G401 (cell line): ENCODE results near the gene NFIX. TPM values are rescaled to one million over a fixed set of nuclear protein-coding genes. Genes with fewer than 3 reads are reported as not detected.

Experiments used
- DNase-seq: peaks from one replicate; pipeline ENCODE4 v3.0.0-alpha.2; 2015; ENCODE audit warnings: low spot score
- in situ Hi-C: cut with HindIII; loops from 2 replicates; pipeline ENCODE4 v1.10.0; 2016; ENCODE audit warnings: low sequenced_read_pairs, mixed read lengths
- total RNA-seq: library from RNA; depleted of rRNA; stranded (reverse); fragments of >200 nt; shearing (Covaris generic); gene quantifications from 2 replicates; pipeline ENCODE4 v1.2.3, GENCODE V29; 2014

The NFIX gene
- total RNA-seq, 1 experiment from 2014 or later = 3.6 TPM

DNA sequence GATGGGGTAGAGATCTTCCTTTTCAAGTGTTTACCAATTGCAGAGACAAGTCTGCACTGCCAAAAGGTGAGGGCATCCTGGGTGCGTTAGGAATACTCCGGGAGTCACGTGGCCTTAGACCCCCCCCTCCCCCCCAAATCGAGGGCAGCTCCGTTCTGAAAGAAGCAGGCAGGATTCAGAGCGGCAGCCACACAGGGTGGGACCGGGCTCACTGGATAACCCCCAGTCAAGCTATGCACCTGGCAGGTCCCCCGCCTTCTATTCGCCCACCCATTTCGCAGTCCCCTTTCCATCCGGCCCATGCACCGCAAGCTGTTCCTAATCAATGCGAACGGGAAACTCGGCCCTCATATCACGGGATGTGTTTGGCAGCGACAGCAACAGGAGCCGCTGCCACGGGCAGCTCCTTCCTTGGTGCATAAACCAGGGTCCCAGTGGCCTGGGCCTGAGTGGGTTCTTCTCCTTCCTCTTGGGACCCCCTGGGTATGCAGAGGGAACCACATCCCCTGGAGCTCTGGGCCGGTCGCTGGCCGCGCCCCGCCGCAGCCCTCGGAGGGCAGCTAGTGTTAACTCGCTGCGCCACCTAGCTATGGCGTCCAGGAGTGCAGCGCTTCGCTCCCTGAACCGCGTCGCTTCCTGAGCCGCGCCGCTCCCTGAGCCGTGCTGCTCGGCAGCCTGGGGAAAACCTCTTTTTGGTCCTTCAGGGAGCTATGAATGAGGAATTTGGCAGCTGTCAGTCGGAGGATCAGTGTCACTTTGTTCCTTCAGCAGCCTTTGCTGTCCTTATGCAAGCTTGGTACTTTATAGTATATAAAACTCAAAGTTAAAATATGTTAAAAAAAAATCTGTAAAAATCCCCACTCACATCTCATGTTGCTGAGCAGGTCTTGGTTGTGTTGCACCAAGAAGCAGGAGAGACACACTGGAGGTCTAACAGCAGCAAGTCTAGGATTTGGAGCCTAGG, 66.0 kb downstream of the NFIX start:
- in situ Hi-C loops = loop anchor here (25.0 kb wide), 1 partner anchor 149 kb away; the partner anchor contains the start of gene SYCE2
- peak; percentile 87 for DNase-seq

DNA sequence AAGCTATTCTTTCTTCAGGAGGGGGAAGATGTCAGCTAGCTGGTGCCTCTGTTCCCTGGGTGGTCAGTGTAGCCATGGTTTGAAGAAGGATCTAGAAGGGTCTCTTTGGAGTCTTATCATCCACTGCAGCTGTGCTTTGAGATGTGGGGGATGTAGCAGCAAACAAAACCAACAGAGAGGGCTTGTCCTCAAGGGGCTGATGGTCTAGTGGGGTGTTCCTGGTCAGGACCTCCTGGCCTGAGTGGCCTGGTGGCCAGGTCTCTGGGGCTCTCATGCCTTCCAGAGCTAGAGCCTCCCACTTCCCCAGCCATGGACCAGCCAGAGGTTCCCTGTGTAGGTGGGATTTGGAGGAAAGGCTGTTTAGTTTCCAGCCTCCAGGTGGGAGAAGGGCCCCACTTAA, 67.0 kb downstream of the NFIX start:
- DNase-seq = no peak
- in situ Hi-C loops = loop anchor here (25.0 kb wide), 1 partner anchor 150 kb away; the partner anchor contains the start of gene SYCE2

DNA sequence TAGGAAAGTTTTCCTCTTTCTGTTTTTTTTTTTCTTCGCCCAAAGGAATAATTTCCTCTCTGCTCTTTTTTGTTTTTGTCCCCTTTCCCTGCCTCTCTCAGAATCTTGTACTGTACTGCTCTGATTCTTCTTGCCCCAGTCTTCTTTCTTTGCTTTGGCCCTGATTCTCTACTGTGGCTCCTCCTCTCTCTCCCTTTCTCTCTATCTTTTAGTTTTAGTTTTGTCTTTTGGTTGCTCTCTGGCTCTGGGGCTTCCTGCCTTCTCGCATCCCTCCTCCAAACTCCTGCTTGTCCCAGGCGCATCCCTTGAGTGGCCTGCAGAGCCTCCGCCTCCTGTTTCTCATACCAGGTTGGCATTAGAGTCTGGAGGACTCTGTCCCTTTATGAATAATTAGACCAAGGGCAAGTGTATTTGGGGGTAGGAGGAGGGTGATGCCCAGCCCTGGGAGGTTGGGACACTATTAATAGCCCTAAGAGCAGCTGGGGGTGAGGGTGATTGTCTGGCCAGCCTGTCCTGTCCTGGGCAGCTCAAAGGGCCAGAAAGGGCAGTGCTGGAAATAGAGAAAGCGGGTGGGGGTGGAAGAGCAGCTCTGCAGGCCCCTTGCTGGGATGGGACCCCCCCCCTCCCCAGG, 68.3 kb downstream of the NFIX start:
- in situ Hi-C loops = loop anchor here (25.0 kb wide), 1 partner anchor 151 kb away; the partner anchor contains the start of gene SYCE2

DNA sequence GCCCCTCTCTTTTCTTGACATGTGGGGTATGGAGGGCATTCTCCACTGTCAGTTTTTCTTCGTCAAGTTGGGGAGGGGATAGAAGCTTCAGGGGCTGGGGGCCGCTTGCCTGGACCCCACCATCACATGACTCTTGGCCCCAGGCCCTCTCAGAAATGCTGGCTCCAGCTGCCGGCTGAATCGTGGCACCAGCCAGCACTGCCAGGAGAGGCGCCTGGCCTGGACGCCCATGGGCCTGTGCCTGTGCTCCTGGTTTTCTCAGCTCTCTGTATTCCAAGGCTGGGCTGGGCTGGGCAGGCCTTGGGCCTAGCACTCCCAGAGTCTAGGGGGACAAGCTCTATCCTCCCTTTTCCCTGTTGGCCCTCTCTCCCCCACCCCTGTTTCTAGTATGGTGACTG, 68.8 kb downstream of the NFIX start:
- in situ Hi-C loops = loop anchor here (25.0 kb wide), 1 partner anchor 152 kb away; the partner anchor contains the start of gene SYCE2
- no peak for DNase-seq

More for the DNA sequence above, 68.3 kb downstream of the NFIX start:
- no peak for DNase-seq

DNA sequence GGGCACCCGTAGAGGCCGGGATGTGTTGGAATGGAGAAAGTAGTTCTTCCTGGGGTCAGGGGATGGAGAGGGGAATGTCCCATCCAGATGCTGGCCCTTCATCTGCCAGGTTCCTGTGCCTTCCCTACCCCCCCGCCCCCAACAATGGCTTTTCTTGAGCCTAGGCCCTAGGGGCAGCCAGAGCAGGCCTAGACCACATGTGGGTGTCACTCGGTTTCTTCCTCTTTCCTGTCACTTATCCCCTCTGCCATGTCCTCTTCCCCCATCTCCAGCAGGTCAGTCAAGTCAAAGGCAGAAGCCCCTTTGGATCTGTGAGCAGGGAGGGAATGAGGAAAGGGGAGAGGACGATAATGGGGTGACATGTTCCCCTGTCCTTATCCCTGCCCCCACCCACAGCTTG, 71.0 kb downstream of the NFIX start:
- in situ Hi-C loops = loop anchor here (25.0 kb wide), 1 partner anchor 154 kb away; the partner anchor contains the start of gene SYCE2
- no peak for DNase-seq

DNA sequence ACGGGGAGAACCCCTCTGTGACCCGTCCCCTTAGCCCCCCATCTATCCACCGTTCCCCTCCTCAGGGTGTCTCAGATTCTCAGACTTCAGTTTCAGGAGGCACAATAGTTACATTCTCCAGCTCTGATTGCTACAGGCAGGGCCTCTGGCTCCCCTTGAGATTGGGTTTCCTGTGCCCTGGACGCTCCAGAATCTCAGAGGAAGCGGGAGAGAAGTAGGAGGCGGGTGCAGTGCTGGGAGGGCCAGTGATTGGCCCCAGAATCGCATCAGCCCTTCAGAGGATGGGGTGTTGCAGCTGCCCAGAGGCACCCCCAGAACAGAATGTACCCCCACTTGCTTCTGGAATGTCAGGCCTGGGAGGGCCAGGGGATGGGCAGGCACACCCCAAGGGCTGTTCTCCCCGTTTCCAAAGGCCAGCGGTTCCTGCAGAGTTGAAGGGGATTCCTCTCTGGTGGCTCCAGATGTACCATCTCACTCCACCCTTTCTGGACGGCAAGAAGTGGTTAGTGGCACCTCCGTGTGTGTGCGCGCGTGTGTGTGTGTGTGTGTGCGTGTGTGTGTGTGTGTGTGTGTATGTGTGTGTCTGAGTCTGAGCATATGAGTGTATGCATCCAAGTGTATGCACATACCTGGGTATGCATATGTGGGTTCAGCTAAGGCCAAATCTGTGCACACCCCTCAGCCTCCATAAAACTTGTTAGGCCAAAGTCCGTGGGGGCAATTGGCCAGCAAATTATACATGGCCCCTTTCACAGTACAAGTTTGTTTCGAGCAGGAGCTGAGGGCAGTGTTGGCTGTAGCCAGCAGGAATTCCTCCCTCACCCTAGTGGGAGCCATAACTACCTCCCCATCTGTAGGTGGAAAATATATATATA, 71.9 kb downstream of the NFIX start:
- in situ Hi-C loops = loop anchor here (25.0 kb wide), 1 partner anchor 155 kb away; the partner anchor contains the start of gene SYCE2
- DNase-seq = no peak

DNA sequence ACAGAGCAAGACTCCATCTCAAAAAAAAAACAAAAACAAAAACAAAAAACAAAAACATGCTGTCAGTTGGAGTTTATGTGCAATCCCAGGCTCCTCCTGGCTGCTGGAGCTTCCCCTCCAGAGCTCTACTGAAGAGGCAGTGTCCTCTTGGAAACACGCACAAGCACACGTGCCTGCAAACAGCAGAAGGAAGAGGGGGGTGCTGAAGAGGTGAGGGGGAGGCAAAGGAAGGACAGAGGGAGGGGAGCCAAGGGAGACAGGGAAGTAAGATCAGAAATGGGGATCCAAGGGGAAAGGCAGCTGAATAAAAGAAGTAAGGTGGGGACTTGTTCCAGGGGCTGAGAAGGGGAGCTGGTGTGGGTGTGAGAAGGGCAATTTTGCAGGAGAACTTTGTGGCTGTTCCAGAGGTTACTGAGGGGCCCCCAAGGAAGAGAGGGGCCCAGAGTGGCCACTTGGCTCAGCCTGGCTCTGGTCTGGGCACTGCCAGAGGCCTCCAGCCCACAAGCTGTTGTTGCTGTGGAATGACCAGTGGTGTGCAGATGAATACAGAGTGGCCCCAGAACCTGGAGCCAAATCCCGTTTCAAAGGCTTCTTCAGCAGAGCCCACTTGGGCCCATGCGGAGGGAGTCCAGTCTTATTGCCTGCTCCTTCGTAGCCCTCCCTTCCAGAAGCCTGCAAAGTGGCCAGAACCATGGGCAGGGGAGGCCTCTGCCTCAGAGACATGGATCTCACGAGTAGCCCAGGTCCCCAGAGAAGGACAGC, 73.0 kb downstream of the NFIX start:
- DNase-seq = no peak
- in situ Hi-C loops = loop anchor here (25.0 kb wide), 1 partner anchor 156 kb away; the partner anchor contains the start of gene SYCE2

DNA sequence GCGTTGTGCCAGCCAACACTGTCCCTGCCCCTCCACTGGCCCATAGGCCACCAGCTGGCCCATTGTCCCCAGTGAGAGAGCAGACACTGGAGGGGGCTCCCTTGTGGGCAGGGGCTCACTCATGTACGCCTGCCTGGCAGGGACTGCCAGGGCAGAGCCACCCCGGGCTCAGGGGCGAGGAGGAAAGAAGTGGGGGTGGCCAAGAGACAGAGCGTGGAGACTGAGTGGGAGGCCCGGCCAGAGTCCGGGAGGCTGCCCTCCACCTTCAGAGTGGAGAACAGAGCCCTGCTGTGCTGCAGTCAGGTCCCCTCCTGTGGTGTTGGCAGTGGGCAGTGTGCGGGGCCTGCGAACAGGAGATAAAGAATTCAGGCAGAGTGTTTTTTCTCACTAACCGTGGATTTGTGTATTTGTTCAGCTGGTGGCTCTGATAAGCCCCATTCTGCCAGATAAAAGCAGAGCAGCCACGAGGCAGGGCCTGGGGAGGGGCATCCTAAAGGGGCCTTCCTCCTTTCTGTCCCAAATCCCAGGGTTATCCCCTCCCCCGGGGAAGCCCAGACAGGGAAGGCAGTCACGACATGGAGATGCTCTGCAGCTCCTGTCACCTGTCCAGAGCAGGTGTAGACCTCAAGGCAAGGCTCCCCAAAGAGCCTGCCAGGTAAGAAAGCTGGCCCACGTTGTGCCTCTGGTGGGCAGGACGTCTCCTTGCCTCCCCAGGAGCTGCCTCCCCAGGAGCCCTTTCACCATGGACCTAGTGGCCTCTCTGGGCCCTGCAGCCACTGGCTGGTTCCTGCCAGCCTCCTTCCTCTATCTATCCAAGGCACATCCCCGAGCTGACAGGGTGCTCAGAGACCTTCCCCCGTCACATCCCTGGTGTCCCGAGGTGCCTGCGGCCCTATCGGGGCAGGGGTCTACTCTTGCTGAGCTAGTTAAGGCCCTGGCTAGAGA, 74.4 kb downstream of the NFIX start:
- in situ Hi-C loops = loop anchor here (25.0 kb wide), 1 partner anchor 157 kb away; the partner anchor contains the start of gene SYCE2
- DNase-seq = no peak

DNA sequence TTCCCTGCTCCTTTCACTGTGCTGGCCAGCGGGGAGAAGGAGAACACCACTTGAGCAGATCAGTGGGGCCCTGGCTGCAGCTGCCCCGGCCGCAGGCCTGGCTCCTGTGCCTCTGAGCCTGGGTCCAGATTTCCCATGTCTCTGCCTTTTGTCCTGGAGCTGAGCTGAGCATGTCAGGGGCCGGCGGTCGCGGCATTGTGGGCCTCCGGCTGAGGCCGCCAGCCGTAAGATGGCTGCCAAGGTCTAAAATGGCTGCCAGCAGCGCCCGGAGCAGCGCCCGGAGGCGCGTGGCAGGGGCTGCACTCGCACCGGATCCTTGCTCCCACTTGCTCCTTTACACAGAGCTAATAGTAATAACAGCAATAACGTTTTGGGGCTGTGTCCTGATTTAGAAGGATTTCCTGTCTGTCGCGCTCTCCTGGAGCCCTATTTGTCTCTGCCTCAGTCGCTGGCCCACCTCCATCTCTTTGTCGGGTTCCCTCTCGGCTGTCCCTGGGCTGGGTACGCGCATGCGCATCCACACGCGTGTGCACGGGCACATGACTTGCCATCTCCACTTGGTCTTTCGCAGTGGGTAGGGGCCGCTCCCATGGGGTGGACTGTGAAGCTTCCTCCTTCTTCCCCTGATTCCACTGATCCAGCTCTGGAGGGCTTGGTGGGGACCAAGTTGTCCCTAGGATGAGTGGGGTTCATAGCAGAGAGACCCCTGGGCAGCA, 75.3 kb downstream of the NFIX start:
- in situ Hi-C loops = loop anchor here (25.0 kb wide), 1 partner anchor 158 kb away; the partner anchor contains the start of gene SYCE2
- peak; percentile 88 for DNase-seq

DNA sequence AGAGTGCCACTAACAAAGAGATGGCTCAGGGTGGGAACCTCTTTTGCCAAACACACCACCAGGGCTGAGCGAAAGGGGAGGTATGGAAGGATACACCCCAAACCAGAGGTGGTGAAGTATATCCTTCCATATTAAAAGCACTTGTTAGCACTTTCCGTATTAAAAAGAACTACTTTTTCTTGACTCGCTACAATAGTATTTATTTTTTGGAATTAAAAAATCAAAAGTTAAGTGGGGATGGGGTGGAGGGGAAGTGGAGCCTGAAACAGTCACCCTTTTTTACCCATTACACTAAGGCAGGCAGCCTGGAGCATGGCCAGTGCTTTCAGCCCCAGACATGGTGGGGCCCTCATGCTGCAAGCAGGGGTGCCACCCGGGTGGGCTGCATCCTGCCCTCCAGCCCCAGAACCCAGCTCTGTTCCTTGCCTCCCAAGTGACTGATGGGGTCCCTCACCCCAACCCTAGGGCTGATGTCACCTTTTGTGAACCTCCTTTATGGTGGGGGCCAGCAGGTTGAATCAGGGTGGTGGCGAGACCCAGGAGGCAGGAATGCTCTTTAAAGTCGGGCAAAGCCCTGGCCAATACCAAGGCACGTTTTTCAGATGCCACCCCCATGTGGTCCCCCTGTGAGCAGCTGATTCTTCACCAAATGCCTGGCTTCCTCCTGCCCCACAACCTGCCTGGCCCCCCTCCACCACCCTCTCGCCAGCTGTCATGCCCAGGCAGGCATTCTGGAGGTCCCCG, 76.3 kb downstream of the NFIX start:
- in situ Hi-C loops = loop anchor here (25.0 kb wide), 1 partner anchor 159 kb away; the partner anchor contains the start of gene SYCE2
- DNase-seq = no peak

DNA sequence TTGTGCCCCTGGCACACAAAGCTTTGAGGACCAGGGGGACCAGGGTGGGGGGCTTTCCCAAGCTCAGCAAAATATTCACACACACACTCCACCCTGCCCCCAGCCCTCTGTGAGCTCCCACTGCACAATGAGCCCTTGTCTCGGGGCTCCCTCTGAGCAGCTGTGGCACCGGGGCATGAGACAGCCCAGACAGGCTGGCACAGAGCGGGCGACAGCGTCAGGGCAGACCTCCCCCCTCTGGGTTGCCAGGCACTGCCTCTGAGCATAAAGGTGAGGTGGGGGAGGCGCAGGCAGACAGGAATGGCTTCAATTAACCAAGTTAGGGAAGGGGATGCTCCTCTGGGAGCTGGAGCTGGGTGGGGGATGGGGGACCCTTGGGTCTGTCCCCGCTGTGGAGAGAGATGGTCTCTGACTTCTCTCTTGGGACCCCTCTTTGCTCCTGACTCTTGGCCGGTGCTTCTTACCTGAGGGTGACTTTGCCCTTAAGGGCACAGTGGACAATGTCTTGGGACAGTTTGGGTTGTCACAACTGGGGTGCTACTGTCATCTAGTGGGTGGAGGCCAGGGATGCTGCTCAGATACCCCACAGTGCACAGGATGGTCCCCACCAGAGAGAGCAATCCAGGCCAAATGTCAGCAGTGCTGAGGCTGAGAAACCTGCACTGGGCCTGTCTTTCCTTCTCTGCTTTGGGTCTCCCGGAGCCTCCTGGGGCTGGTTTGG, 77.1 kb downstream of the NFIX start:
- in situ Hi-C loops = loop anchor here (25.0 kb wide), 1 partner anchor 160 kb away; the partner anchor contains the start of gene SYCE2
- DNase-seq = no peak

DNA sequence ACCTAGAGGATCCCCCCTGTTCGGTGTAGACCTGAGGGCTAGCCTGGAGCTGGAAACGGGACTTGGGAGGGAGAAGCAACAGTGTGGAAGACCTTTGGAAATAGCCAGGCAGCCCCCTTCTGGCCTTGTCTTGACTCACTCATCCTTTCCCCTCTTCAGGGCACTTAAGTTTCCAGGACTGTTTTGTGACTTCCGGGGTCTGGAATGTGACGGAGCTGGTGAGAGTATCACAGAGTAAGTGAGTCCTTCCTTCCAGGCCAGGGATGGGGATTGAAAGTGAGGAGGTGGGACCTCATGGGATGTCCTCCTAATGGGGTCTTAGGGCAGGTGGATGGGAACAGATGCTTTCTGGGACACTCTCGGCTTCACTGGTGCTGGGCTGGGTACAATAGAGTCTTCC, 78.0 kb downstream of the NFIX start:
- in situ Hi-C loops = loop anchor here (25.0 kb wide), 1 partner anchor 161 kb away; the partner anchor contains the start of gene SYCE2
- no peak for DNase-seq

DNA sequence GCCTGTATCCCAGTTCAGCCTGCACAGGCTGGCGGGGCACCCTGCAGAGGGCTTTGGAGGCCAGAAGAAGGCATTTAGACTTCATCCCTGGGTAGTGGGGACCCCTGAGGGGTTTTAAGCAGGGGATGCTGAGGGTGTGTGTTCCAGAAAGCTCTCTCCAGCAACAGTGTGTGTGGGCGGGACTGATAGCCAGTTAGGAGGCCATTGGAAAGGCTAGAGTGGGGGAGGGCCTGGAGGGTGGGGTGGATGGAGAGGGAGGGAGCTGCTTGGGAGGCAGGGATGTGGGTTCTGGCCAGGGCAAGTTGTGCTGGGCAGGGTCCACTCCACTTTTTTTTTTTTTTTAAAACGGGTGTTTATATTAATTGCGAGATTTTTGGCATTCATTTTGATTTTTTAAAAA, 79.1 kb downstream of the NFIX start:
- in situ Hi-C loops = loop anchor here (25.0 kb wide), 1 partner anchor 162 kb away; the partner anchor contains the start of gene SYCE2

DNA sequence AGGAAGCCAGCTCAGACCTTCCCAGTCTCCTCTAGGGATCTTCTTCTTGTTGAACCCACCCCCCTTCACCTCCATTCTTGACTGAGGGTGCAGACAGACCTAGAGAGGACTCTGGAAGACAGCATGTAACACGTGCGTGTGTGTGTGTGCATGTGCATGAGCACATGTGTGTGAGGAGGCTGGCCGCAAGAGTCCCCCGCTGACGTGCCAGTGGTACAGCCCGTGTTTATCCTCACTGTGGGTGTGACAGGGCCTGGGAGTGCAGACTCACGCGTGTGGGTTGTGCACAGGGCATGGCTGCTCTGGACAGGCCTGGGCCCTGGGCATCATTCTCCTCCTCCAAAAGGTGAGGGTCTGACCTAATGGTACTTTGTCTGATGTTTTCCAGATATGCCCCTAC, 81.0 kb downstream of the NFIX start:
- no peak for DNase-seq
- in situ Hi-C loops = no loop called here

More for the DNA sequence above, 79.1 kb downstream of the NFIX start:
- no peak for DNase-seq

DNA sequence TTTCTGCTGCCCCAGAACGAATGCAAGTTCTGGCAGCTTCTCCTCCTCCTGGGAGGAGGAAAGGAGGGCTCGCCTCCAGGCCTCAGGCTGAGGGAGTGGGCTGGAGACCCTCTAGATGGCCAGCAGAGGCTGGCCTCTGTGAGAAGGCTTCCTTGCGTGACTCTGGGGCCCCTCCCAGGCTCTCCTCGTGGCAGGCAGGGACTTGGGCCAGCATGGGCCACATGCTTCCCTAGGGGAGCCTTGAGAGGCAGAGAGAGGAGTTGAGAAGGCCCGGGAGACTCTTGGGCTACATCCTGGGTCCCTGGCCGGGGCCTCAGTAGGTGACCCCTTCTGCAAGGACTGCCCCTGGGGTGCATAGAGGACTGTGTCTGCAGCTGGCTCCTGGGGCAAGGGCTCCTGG, 81.5 kb downstream of the NFIX start:
- in situ Hi-C loops = no loop called here

More for the DNA sequence above, 81.5 kb downstream of the NFIX start:
- DNase-seq = no peak
